Fibroblast of skin of left quadriceps (primary cell): ENCODE data around the gene DOCK1.
"Not testable (repeated sequence)": the region's sequence is repeated elsewhere in the genome, so short reads cannot be mapped to it uniquely, and the experiment has no call there.

Experiments used
- DNase-seq, 2 experiments: peaks; one replicate each; pipeline ENCODE4 v3.0.0-alpha.2; 2013; ENCODE audit warnings: low read depth in 2 of 2

Gene DOCK1

DNA sequence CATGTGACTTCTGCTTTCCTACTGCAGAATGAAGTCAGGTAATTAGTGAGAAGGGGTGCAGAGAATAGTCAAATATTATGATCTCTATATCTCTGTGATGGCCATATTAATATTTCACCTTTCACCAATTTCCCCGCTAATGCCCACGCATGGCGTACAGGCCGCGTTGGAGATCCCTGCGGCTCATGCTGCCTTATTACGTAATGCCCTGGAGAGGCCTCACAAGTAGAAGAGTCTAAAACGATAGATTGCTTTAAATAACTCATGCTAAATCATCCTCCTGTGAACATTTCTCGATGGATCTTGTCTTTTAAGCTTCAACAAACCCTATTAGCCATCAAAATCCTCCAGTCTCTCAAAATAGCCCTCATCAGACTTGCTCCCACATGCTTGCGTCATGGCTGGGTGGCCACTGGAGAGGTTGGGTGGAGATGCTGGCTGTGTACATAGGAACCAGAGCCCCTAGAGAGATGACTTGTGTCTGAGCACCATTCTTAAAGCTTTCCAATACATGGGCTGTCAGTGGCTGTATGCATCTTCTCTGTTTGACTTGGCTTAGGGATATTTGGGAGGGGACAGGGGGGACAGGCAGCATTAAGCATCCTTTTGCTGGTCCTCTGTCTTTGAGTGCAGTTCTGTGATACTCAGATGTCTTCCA is 370.7 kb downstream of the DOCK1 start:
- DNase-seq: no peak

GRCh38 chr10:127276794-127277462 is 371.7 kb downstream of the DOCK1 start:
- no peak for DNase-seq

- no peak for DNase-seq
Observed at GRCh38 chr10:127278001-127278400, 372.8 kb downstream of the DOCK1 start.

GRCh38 chr10:127279334-127279774 is 374.1 kb downstream of the DOCK1 start:
- no peak for DNase-seq

- DNase-seq: no peak
Observed at GRCh38 chr10:127280446-127280845, 375.2 kb downstream of the DOCK1 start.

- no peak for DNase-seq
Observed at GRCh38 chr10:127283017-127283416, 377.8 kb downstream of the DOCK1 start.

- peak; percentile 48 to 56 for DNase-seq
Observed at GRCh38 chr10:127283576-127283975, 378.3 kb downstream of the DOCK1 start.

DNA sequence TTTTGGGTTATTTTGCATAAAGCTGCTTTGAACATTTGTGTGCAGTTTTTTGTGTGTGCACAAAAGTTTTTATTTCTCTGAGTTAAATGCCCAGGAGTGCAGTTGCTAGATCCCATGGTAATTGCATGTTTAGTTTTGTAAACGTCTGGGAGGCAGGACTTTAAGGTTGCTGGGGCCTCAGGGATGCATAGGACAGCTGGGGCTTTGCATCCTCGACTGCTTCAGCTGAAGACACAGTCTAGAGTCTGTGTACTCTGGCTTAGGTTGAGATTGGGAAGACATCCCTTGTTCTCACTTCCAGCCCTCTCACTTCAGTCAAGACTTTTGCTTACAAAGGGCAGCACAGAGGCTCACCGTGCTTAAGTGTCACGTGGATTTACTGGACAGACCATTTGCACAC is 385.6 kb downstream of the DOCK1 start:
- no peak for DNase-seq

- no peak for DNase-seq
Observed at GRCh38 chr10:127291329-127291728, 386.1 kb downstream of the DOCK1 start.

- DNase-seq: no peak
Observed at GRCh38 chr10:127292888-127293287, 387.7 kb downstream of the DOCK1 start.

DNA sequence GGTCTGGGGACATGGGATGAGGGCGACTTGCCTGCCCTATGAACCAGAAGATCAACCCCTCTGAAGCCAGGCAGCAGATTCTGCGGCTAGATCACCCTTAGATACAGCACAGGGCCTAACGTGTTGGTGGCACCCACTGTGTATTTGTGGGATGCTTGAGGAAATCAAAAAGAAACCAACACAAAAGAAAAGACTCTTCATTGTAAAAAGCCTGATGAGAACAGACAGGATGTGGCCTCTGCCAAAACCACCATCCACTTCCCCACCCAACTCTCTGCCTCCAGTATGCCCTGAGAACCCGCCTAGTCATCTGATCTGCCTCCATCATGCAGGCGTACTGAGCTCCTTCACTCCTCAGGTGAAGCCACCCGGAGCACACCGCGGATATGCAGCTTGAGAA is 388.4 kb downstream of the DOCK1 start:
- no peak for DNase-seq

DNA sequence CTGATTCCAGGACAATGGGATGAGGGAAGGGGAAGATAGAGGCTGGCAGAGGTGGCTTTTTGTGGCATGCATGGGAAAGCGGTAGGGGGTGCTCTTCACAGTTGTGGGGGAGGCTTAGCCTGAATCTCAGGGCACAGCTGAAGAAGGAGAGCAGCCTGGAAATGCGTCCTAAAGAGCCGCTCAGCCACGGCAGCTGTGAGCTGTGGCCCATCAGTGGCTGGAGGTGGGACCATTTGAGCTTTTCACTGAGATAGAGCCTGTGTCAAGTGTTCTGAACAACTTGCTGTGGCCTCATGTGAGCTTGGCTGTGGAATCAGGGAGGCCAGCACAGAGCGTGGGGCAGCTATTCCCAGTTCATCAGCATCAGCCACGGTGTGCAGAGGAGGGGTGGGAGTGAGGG is 391.5 kb downstream of the DOCK1 start:
- DNase-seq: no peak

- DNase-seq: peak; percentile 46 to 57
Observed at GRCh38 chr10:127298381-127298780, 393.2 kb downstream of the DOCK1 start.

GRCh38 chr10:127299192-127299591 is 394.0 kb downstream of the DOCK1 start:
- not testable (repeated sequence) for DNase-seq

DNA sequence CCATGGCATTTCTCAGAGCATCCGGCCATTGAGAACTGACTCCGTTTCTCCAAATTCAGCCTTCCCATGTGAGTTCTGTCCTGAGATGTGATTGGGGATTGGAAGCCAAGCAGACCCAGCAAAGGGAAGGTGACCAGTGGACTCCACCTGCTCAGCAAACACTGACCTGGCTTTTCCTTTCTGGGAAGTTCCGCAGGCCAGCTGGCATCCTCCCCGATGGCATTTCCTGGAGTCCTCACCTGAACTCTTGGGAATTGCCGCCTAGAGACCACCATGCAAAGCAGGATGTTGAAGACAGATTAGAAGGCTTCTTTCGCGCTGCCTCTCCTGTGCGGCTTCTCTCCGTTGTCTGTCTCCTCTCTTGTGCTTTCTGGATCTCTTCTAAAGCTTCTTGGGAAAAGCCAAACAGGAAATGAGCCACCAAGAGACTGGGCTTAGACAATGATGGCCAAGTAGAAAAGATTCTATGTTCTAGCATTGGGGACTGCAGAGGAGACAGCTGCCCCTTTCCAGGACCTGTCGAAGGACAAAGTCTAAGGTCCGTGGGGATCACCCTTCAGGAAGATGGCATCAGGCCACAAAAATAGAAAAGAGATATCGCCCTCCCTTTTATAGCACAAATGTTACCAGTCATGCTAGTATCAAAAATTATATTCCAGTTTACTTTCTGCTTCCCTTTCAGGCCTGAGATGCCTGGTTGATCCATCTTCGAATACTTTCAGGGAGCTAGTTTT is 394.9 kb downstream of the DOCK1 start:
- DNase-seq: no peak

DNA sequence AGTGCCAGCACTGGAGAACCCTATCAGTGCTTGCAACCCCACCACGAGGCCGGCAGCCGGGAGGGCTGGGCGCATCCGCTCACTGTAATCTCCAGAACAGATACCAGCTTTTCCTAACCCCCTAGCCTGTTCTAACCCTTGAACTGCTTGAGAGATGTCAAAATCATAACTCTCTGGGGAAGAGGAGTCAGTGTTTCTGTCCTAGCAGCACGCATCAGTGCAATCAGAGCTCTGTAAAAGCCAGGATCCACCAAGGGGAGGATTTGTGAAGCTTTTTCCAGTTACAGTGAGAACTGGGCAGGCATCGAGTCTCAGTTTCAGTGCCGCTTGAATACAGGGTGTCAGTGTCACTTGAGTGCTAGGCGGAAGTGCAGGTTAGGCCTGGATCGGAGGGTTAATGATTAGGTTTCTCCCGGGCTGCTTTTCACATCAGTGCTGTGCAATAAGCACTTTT is 395.7 kb downstream of the DOCK1 start:
- no peak for DNase-seq

DNA sequence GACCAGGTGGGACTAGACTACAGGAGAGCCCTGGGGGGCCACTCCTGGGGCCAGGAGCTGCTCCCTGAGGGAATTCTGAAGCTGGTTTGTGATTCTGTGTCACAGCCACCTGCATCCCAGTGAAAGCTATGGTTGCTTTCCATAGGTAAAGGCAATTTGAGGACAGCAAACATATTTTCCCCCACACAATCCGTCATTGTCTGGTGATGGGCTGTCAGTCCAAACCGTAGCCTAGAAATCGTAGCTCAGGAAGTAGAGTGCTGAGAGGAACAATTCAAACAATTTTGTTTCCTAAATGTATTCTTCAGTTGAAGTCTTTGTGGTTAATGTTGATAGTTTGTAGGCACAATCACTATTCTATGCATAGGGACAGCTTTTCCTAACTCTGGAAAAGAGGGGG is 397.1 kb downstream of the DOCK1 start:
- no peak for DNase-seq

- no peak for DNase-seq
Observed at GRCh38 chr10:127303105-127303504, 397.9 kb downstream of the DOCK1 start.

GRCh38 chr10:127303746-127304145 is 398.5 kb downstream of the DOCK1 start:
- DNase-seq: no peak

DNA sequence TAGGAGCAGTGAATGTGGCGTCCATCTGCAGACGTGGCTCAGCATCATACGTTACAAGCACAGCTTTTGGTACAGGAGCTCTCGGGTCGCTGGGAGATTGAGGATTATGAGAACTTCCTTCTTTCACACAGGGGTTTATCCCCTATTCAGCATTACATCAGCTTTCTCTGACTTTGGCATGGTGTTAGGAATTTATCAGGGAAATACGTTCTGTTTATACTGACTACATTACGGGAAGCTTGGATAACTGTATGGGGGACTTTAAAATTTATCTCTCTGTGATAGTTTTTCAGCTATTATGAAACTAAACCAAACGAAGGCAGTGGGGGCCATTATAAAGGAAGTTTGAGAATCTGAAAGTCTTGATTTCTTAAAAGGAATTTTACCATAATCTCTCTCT is 401.3 kb downstream of the DOCK1 start:
- DNase-seq: no peak

- no peak for DNase-seq
Observed at GRCh38 chr10:127307338-127307737, 402.1 kb downstream of the DOCK1 start.

- no peak for DNase-seq
Observed at GRCh38 chr10:127308031-127308430, 402.8 kb downstream of the DOCK1 start.

DNA sequence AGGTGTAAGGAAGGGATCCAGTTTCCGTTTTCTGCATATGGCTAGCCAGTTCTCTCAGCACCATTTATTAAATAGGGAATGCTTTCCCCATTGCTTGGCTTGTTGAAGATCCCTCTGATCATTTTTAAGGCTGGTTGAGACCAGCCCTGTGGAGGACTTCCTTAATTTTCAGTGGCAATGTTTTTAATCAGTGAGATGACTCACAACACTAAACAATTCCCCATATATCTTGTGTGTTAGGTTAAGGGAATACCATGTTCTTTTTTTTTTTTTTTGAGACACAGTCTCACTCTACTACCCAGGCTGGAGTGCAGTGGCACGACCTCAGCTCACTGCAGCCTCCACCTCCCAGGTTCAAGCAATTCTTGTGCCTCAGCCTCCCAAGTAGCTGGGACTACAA is 404.4 kb downstream of the DOCK1 start:
- DNase-seq: peak; percentile 56 to 59
